Fibroblast of peridontal ligament (primary cell): ENCODE measurements around the gene ZNF846.
"Not testable (repeated sequence)": the region's sequence is repeated elsewhere in the genome, so short reads cannot be mapped to it uniquely, and the experiment has no call there.

Source experiments
- DNase-seq: peaks from one replicate; pipeline ENCODE4 v3.0.0-alpha.2; 2010; ENCODE audit errors: extremely low read depth

ZNF846 gene

GRCh38 chr19:9768175-9769112 lies at the start of gene ZNF846:
Gene ZNF846 (minus strand): TSS chr19:9768738. CDS start chr19:9764950, 3,788 bp downstream.
- DNase-seq, result peak; percentile 95

GRCh38 chr19:9818175-9818733 lies 49.7 kb upstream of the ZNF846 start:
- DNase-seq, result no peak

GRCh38 chr19:9811139-9811538 lies 42.6 kb upstream of the ZNF846 start:
- DNase-seq, result no peak

- no peak for DNase-seq
These were observed 40.6 kb upstream of the ZNF846 start for GRCh38 chr19:9808855-9809824.

- no peak for DNase-seq
These were observed 38.3 kb upstream of the ZNF846 start for GRCh38 chr19:9806803-9807202.

GRCh38 chr19:9801976-9802375 lies 33.4 kb upstream of the ZNF846 start:
- no peak for DNase-seq

GRCh38 chr19:9799162-9799561 lies 30.6 kb upstream of the ZNF846 start:
- DNase-seq, result no peak

GRCh38 chr19:9797871-9798270 lies 29.3 kb upstream of the ZNF846 start:
- no peak for DNase-seq

- peak; percentile 94 for DNase-seq
These were observed 27.7 kb upstream of the ZNF846 start for GRCh38 chr19:9796113-9796773.

- peak; percentile 30 for DNase-seq
These were observed 24.6 kb upstream of the ZNF846 start for GRCh38 chr19:9793071-9793591.

GRCh38 chr19:9792206-9793070 lies 23.9 kb upstream of the ZNF846 start:
- peak; percentile 88 for DNase-seq

- peak; percentile 93 for DNase-seq
These were observed 23.1 kb upstream of the ZNF846 start for GRCh38 chr19:9791552-9792205.

GRCh38 chr19:9791073-9791367 lies 22.5 kb upstream of the ZNF846 start:
- not testable (repeated sequence) for DNase-seq

GRCh38 chr19:9789579-9789978 lies 21.0 kb upstream of the ZNF846 start:
- DNase-seq, result not testable (repeated sequence)

- no peak for DNase-seq
These were observed 20.5 kb upstream of the ZNF846 start for GRCh38 chr19:9789066-9789465.

- DNase-seq, result not testable (repeated sequence)
These were observed 20.1 kb upstream of the ZNF846 start for GRCh38 chr19:9788604-9789003.

GRCh38 chr19:9786819-9787218 lies 18.3 kb upstream of the ZNF846 start:
- DNase-seq, result no peak

GRCh38 chr19:9786342-9786741 lies 17.8 kb upstream of the ZNF846 start:
- no peak for DNase-seq

- DNase-seq, result peak; percentile 92
These were observed 17.1 kb upstream of the ZNF846 start for GRCh38 chr19:9785367-9786331.
